ENCODE results near the gene CFHR5.

- TF ChIP-seq POLR2AphosphoS5 (IDR thresholded peaks at IDR 0.05) (no peak), CTCF (IDR thresholded peaks at IDR 0.05; ENCODE audit: poor library complexity, severe bottlenecking) (no peak), EP300 (conservative IDR thresholded peaks at IDR 0.05; ENCODE audit: poor library complexity, severe bottlenecking) (no peak), EZH2 (IDR thresholded peaks at IDR 0.05; ENCODE audit: borderline replicate concordance, insufficient read depth, low read length, poor library complexity, severe bottlenecking) (no peak), MXI1 (conservative IDR thresholded peaks at IDR 0.05; ENCODE audit: poor library complexity, severe bottlenecking) (no peak), TAF1 (IDR thresholded peaks at IDR 0.05; ENCODE audit: low read depth) (no peak)
These were observed at the start of gene CFHR5 for GRCh38 chr1:196977278-196977677.
